ENCODE data around the gene FKBP14.
"Not testable (repeated sequence)": the region's sequence is repeated elsewhere in the genome, so short reads cannot be mapped to it uniquely, and the experiment has no call there.

Gene FKBP14

DNA sequence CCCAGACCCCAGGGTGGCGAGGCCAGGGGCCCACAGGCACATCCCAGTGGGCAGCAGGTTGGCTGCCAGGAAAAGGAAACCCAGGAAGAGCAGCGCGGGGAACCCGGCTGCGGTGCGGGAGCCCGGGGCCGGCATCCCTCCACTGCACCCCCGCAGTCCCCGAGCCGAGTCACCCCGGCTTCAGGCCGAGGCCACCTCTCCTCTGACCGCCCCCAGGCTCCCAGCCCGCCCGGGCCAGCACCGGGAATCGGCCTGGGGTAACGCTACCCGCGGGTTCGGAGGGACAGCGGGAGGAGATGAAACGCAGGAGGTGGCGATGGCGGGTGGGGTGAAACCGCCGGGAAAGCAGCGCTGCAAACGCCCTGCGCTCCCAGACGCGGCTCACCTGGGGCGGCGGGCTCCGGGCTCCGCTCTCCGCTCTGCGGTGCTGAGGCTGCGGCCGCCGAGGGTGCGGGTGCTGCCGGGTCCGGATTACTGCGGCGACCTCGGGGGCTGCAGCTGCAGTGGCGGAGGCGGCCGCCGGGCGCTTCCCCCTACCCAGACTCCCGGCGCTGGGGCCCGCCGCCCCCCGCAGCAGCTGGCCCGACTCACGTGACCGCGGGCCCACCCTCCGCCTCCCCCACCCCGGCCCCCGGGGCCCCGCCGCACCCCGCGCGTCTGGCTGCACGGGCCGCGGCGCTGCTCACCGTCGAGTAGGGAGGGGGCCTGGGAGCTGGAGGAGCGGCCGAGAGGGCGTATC is 37.1 kb downstream of the FKBP14 start, which contains the start of gene SCRN1:
TSS of gene SCRN1 (minus strand) at position 545 of the 739 bp plus-strand sequence. CDS start 20,734 bp downstream, outside the sequence.
- DNase-seq (ENCODE audit: low read depth): no peak

- peak; percentile 7 for DNase-seq (ENCODE audit: low read depth)
Measured at GRCh38 chr7:29988424-29989256, 37.9 kb downstream of the FKBP14 start.

- DNase-seq (ENCODE audit: low read depth): no peak
Measured at GRCh38 chr7:29987811-29988317, 38.6 kb downstream of the FKBP14 start.

DNA sequence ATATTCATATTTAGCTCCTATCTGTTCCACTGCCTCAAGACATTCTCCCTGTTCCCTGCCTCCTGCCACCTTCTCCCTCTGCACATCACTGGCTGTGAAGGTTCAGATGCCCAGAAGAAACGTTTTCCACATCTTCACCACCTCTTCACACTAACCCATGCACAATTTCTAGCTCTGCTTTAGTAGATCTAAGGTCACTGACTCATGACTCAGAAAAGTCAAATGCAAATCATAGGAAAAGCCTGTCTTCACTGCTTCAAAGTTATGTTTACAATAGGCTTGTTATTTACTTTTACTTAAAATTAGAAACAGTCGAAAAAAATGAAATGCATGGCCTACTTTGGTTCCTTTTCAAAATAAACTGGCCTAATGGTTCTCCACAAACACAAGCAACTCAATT is 39.4 kb downstream of the FKBP14 start:
- DNase-seq (ENCODE audit: low read depth): no peak

DNA sequence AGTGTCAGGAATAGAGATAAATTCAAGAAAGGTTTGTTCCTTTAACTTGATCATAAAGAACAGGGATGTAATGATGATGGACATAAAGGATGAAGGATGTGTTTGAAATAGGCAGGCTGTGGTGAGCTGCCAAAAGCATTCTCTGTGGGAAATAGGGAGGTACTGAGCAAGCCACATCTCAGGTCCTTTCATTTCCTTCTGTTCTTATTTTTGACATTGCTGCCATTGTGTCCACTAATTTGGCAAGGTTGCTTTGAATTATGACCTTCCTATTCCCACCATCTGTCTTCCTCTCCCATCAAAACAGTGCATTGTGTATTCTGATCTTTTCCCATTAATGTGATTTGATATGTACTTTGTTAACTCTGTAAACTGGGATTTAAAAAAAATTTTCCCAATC is 46.4 kb downstream of the FKBP14 start:
- no peak for DNase-seq (ENCODE audit: low read depth)

- no peak for DNase-seq (ENCODE audit: low read depth)
Measured at GRCh38 chr7:29977886-29978651, 48.4 kb downstream of the FKBP14 start.

- no peak for DNase-seq (ENCODE audit: low read depth)
Measured at GRCh38 chr7:29976673-29977415, 49.7 kb downstream of the FKBP14 start.

- no peak for DNase-seq (ENCODE audit: low read depth)
Measured at GRCh38 chr7:29976266-29976665, 50.2 kb downstream of the FKBP14 start.

GRCh38 chr7:29975561-29975960 is 50.9 kb downstream of the FKBP14 start:
- DNase-seq (ENCODE audit: low read depth): no peak

- DNase-seq (ENCODE audit: low read depth): no peak
Measured at GRCh38 chr7:29974286-29974685, 52.2 kb downstream of the FKBP14 start.

GRCh38 chr7:29972315-29972669 is 54.2 kb downstream of the FKBP14 start:
- no peak for DNase-seq (ENCODE audit: low read depth)

DNA sequence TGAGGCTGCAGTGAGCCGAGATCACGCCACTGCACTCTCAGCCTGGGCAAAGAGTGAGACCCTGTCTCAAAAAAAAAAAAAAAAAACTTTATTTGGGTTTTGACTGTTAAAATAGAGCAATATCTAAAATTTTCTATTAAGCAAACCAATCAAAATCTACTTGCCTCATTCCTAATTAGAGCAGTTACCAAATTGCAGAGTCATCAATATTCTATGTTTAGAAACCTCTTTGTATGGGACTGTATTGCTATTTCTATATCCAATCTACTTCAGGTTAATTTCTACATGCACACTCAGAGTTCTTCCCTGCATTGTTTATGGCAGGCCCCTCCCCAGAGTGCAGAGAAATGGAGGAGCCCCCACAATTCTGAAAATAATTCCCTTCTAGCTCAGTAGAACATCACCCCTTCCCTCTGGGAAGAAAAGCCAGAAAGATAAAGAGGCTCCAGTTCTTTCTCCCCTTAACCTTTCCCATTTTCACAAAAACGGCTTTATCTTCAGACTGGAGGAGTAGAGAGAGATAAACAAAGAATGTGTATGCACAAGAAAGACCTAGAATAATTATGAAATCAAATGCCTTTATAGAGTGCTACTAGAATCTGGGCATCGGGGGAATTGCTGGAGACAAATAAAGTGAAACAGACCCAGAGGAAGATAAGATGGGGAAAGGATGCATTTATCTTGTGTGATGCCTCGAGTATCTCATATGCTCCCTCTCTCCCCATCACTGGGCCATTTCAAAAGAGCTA is 54.8 kb downstream of the FKBP14 start:
- no peak for DNase-seq (ENCODE audit: low read depth)

- no peak for DNase-seq (ENCODE audit: low read depth)
Measured at GRCh38 chr7:29970158-29970557, 56.3 kb downstream of the FKBP14 start.

DNA sequence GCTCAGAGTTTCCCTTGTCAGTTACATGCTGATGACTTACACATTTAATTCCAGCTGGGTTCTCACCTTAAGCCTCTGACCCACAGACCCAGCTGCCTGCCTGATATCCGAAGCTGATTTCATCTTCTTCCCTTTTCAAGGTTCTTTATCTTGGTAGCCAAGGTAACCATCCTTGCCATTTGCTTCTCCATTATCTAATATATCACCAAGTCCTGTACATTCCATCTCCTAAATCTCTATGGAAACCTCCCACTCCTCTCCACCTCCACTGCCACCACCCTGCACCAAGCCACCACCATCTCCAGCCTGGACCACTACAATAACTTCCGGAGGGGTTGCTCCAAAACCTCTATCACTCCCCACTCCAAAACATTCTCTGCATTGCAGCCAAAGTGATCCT is 56.8 kb downstream of the FKBP14 start:
- no peak for DNase-seq (ENCODE audit: low read depth)

DNA sequence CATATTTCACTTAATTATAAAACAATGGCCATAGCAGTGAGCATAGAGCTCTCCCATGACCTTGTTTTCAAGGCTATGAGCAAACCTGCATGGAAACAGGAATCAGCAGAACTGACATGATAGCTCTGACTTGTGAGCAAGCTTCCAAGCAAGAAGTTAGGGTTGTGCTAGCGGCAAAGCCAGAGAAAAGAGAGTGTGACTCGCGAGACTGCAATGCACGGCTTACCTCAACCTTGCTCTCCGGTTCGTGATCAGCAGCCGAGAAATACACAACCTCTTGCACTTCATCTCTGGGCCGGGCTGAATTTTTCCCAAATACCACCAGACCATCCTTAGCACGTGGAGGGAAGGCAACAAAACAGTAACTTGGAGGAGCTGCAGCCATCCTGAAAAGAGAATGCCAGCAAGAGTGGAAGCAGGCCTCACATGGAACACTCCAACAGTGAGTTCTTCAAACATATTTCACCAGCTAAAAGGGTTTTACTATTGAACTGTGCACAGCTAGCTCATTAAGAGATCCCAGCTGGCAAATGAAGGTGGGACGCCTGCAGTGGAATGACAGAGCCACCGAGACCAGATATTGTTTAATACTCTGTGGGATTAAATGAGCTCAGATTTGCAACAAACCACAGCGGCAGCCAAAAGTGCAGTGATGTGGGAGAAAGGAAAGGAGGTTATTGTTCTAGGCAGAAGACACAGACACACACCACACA is 57.7 kb downstream of the FKBP14 start:
- DNase-seq (ENCODE audit: low read depth): no peak

DNA sequence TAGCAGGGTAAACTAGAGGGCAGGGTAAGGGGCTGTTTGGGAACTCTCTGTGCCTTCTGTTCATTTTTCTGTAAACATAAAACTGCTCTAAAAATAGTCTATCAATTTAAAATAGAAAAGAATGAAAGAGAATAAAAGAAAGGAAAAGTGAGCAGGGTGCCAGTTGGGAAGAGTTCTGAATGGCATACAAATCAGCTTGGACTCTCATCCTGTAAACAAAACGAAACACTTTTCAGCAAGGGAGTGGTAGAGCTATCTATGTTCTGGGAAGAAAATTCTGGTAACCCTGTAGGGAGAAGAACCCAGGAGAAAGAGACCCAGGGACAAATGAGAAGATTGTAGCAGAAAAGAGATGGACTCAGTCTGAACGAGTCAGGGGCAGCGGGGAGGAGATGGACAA is 61.5 kb downstream of the FKBP14 start:
- no peak for DNase-seq (ENCODE audit: low read depth)

GRCh38 chr7:29962035-29962434 is 64.5 kb downstream of the FKBP14 start:
- DNase-seq (ENCODE audit: low read depth): no peak

- not testable (repeated sequence) for DNase-seq (ENCODE audit: low read depth)
Measured at GRCh38 chr7:29961611-29962010, 64.9 kb downstream of the FKBP14 start.
